Astrocyte (in vitro differentiated cells and primary cell): ENCODE results near the gene PARVB. TPM values are rescaled to one million over a fixed set of nuclear protein-coding genes. Genes with fewer than 3 reads are reported as not detected.

ENCODE experiments used
- DNase-seq: peaks from one replicate; pipeline ENCODE4 v3.0.0-alpha.2; 2010; ENCODE audit warnings: low read depth
- FAIRE-seq: peaks from 2 replicates; lab custom pipeline; 2011; peaks lifted over from hg19 to GRCh38; lab: Jason Lieb, UNC
- H2AFZ ChIP-seq: 2 replicates; pipeline ENCODE4 v1.6.0; 2012; ENCODE audit warnings: low read depth, low read length, inconsistent platforms
- H3K27ac ChIP-seq: 2 replicates; pipeline ENCODE4 v1.5.1; 2011; ENCODE audit warnings: low read depth, low read length, inconsistent platforms
- H3K27me3 ChIP-seq: 2 replicates; pipeline ENCODE4 v1.6.0; 2011; ENCODE audit warnings: low read length, inconsistent platforms; ENCODE audit not compliant: insufficient read depth
- H3K36me3 ChIP-seq: 2 replicates; pipeline ENCODE4 v1.5.1; 2011; ENCODE audit warnings: low read length, inconsistent platforms; ENCODE audit not compliant: insufficient read depth
- H3K4me1 ChIP-seq: 2 replicates; pipeline ENCODE4 v1.5.1; 2011; ENCODE audit warnings: low read length, inconsistent platforms; ENCODE audit not compliant: insufficient read depth
- H3K4me2 ChIP-seq: 2 replicates; pipeline ENCODE4 v1.6.0; 2012; ENCODE audit warnings: low read length, inconsistent platforms
- H3K4me3 ChIP-seq: 2 replicates; pipeline ENCODE4 v1.5.1; 2011; ENCODE audit warnings: low read depth, mild to moderate bottlenecking, low read length, inconsistent platforms; ENCODE audit not compliant: insufficient read depth
- H3K79me2 ChIP-seq: 2 replicates; pipeline ENCODE4 v1.6.0; 2012; ENCODE audit warnings: mild to moderate bottlenecking, low read length, inconsistent platforms; ENCODE audit not compliant: insufficient read depth
- H3K9ac ChIP-seq: 2 replicates; pipeline ENCODE4 v1.6.0; 2012; ENCODE audit warnings: mild to moderate bottlenecking, low read length, inconsistent platforms
- H3K9me3 ChIP-seq: 2 replicates; pipeline ENCODE4 v1.5.1; 2012; ENCODE audit warnings: low read depth, mild to moderate bottlenecking, low read length, inconsistent platforms; ENCODE audit not compliant: insufficient read depth
- H4K20me1 ChIP-seq: 2 replicates; pipeline ENCODE4 v1.6.0; 2012; ENCODE audit warnings: low read length, inconsistent platforms; ENCODE audit not compliant: insufficient read depth
- H3K27ac Mint-ChIP-seq: one replicate; pipeline ENCODE4 v1.8.0; 2021; ENCODE audit warnings: mild to moderate bottlenecking, mixed read lengths; ENCODE audit not compliant: unreplicated experiment
- H3K27me3 Mint-ChIP-seq: one replicate; pipeline ENCODE4 v1.8.0; 2021; ENCODE audit warnings: low read depth, mixed read lengths; ENCODE audit not compliant: unreplicated experiment
- H3K36me3 Mint-ChIP-seq: one replicate; pipeline ENCODE4 v1.8.0; 2021; ENCODE audit warnings: low read depth, mixed read lengths; ENCODE audit not compliant: unreplicated experiment
- H3K4me1 Mint-ChIP-seq: one replicate; pipeline ENCODE4 v1.8.0; 2021; ENCODE audit warnings: low read depth, mixed read lengths; ENCODE audit not compliant: unreplicated experiment
- H3K4me3 Mint-ChIP-seq: one replicate; pipeline ENCODE4 v1.8.0; 2021; ENCODE audit warnings: mild to moderate bottlenecking, moderate library complexity, mixed read lengths; ENCODE audit not compliant: unreplicated experiment
- H3K9me3 Mint-ChIP-seq: one replicate; pipeline ENCODE4 v1.8.0; 2021; ENCODE audit warnings: mild to moderate bottlenecking, mixed read lengths; ENCODE audit not compliant: unreplicated experiment
- CTCF ChIP-seq: IDR thresholded peaks from 2 replicates; pipeline ENCODE4 v1.5.1; 2011; ENCODE audit warnings: low read depth, mild to moderate bottlenecking, inconsistent platforms, low read length, moderate library complexity; ENCODE audit not compliant: insufficient read depth
- EZH2 ChIP-seq: IDR thresholded peaks from 2 replicates; pipeline ENCODE4 v1.6.1; 2012; ENCODE audit warnings: mild to moderate bottlenecking, low read length, inconsistent platforms; ENCODE audit not compliant: insufficient read depth
- total RNA-seq: library from RNA; stranded (reverse); gene quantifications from 2 replicates; pipeline ENCODE4 v1.2.1, GENCODE V29; 2021

The PARVB gene
- total RNA-seq, 1 donor from 2014 or later = 22.0 TPM

DNA sequence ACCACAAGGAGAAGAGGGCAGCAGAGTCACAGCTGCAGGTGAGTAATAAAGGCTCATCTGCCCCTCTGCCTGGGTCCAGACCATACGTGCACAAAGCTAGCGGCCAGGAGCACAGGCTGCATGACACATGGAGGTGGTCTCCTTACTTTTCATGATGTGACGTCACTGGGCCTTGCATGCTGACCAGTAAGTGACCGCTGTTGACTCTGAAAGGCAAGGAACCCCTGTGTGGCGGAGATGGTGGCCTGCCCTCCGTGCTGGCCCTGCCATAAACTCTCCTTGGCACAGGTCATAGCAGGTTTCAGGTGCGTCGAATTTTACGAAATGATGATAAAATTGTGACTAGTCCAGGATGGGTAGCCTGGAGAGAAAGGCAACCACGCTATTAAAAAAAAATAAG lies 149.1 kb downstream of the PARVB start:
- no peak overlapping the region for H3K27ac Mint-ChIP-seq
- H3K27me3 Mint-ChIP-seq = peaks cover 24% of the 10 kb centered on the region
- TF ChIP-seq CTCF = no peak
- no peak for TF ChIP-seq EZH2

GRCh38 chr22:44175676-44176075 lies 151.6 kb downstream of the PARVB start:
- H3K4me1 Mint-ChIP-seq = peaks cover 6% of the 10 kb centered on the region
- H3K27me3 Mint-ChIP-seq = peaks cover 23% of the 10 kb centered on the region
- TF ChIP-seq CTCF = no peak
- TF ChIP-seq EZH2 = no peak
- Histone ChIP-seq H3K4me3 (no peak overlapping the region), H3K27ac (no peak overlapping the region), H3K27me3 (peaks cover 11% of the 10 kb centered on the region), H2AFZ (no peak overlapping the region), H3K4me1 (peaks cover 4% of the 10 kb centered on the region), H3K79me2 (no peaks in the 10 kb centered on the region), H3K4me2 (no peak overlapping the region), H3K9me3 (no peaks in the 10 kb centered on the region), H4K20me1 (no peaks in the 10 kb centered on the region), H3K9ac (no peak overlapping the region), H3K36me3 (no peaks in the 10 kb centered on the region)
- no peaks in the 10 kb centered on the region for H3K9me3 Mint-ChIP-seq
- H3K27ac Mint-ChIP-seq = no peak overlapping the region
- FAIRE-seq (no peak), DNase-seq (no peak)
- H3K36me3 Mint-ChIP-seq = no peaks in the 10 kb centered on the region
- H3K4me3 Mint-ChIP-seq = no peak overlapping the region

More for the DNA sequence above, 149.1 kb downstream of the PARVB start:
- Histone ChIP-seq H3K4me3 (no peak overlapping the region), H3K4me1 (peaks cover 4% of the 10 kb centered on the region), H3K4me2 (no peak overlapping the region), H3K79me2 (no peaks in the 10 kb centered on the region), H2AFZ (no peak overlapping the region), H3K36me3 (no peaks in the 10 kb centered on the region), H3K9ac (no peak overlapping the region), H3K27me3 (no peaks in the 10 kb centered on the region), H3K27ac (no peak overlapping the region), H3K9me3 (no peaks in the 10 kb centered on the region), H4K20me1 (no peaks in the 10 kb centered on the region)
- Mint-ChIP-seq H3K4me1 (peaks cover 2% of the 10 kb centered on the region), H3K36me3 (no peaks in the 10 kb centered on the region), H3K4me3 (no peak overlapping the region), H3K9me3 (no peaks in the 10 kb centered on the region)
- no peak for FAIRE-seq
- no peak for DNase-seq

DNA sequence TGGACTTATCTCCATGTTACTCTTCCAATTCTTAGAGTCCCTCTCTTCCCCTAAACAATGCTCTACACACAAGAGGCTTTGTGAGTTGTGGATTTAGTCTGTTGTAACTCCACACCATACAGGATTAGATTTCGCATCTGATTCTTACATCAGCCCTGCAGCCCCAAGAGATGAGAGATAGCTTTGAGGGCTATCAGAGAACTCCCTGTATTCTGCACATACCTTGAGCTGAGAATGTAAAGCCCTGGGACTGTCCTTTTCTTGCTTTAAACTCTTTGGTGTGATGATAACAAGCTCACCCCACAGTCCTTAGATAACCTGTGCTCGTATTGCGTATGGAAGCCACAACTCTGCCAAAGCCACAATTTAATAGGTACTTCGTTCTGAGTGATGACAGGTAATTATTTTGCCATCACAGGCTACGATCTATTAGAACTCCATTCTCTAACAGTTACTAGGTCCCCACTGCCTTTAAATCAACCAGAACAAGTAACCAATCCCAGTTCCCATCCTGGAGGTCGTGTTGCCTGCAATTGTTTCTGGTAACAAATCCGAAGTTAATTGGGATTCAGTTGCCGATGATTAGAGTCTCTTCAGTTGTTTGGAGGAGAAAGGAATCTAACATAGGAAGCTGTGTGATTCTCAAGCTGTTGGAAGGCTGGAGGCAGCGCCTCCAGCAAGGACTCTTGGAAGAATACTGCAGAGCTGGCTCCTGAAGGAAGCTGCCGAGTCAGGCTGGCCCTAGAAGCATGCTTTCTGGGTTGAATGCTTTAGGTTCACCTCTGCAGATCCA lies 155.3 kb downstream of the PARVB start:
- H4K20me1 ChIP-seq = no peaks in the 10 kb centered on the region
- H3K27ac Mint-ChIP-seq = no peak overlapping the region

More for the DNA sequence above, 155.3 kb downstream of the PARVB start:
- H3K27me3 ChIP-seq = peaks cover 20% of the 10 kb centered on the region
- peaks cover 13% of the 10 kb centered on the region for H3K4me1 Mint-ChIP-seq
- no peak overlapping the region for H3K4me2 ChIP-seq
- H3K36me3 Mint-ChIP-seq = no peaks in the 10 kb centered on the region
- TF ChIP-seq EZH2 = no peak
- H3K9me3 Mint-ChIP-seq = no peaks in the 10 kb centered on the region
- H3K9me3 ChIP-seq = no peaks in the 10 kb centered on the region
- no peak for FAIRE-seq
- no peak overlapping the region for H3K9ac ChIP-seq
- H2AFZ ChIP-seq = no peak overlapping the region
- no peak for DNase-seq
- no peaks in the 10 kb centered on the region for H3K79me2 ChIP-seq
- no peak overlapping the region for H3K4me3 Mint-ChIP-seq
- H3K4me3 ChIP-seq = no peak overlapping the region
- no peak overlapping the region for H3K27ac ChIP-seq
- H3K4me1 ChIP-seq = no peaks in the 10 kb centered on the region
- peaks cover 13% of the 10 kb centered on the region for H3K27me3 Mint-ChIP-seq
- no peaks in the 10 kb centered on the region for H3K36me3 ChIP-seq
